Breast epithelium (tissue), 3 donors: ENCODE results near the gene TWF2.

ENCODE experiments used
- POLR2A ChIP-seq: fragments of 450-650 bp; IDR thresholded peaks from one replicate; pipeline ENCODE4 v1.6.1; 2016; ENCODE audit warnings: antibody characterized with exemption, mild to moderate bottlenecking, moderate library complexity
- TF ChIP-seq, protein P1 (sequence below), 3 donors: fragments of 450-650 bp; IDR thresholded peaks; one replicate each; pipeline ENCODE4 v1.5.1; 2016 to 2017; ENCODE audit warnings: antibody characterized with exemption in 3 of 3, mild to moderate bottlenecking in 3 of 3, moderate library complexity in 3 of 3

DNA sequence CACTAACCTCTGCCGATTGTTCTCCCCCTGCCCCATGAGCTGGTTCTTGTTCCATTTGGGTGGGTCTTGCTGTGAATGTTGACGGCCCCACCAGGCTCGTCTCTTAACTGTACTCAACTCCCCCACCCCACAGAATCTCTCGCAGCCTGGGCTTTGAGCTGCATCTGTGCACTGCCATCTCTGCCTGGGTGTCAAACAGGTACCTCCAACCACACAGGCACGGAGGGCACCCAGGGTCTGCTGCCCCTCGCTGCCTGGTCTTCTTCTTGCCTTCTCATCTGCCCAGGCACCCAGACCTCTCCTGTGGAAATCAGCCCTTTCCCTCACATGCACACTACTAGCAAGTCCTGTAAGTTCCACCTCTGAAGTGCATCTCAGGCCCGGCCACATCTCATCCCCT, 23.6 kb downstream of the TWF2 start:
- TF ChIP-seq, protein P1, sequence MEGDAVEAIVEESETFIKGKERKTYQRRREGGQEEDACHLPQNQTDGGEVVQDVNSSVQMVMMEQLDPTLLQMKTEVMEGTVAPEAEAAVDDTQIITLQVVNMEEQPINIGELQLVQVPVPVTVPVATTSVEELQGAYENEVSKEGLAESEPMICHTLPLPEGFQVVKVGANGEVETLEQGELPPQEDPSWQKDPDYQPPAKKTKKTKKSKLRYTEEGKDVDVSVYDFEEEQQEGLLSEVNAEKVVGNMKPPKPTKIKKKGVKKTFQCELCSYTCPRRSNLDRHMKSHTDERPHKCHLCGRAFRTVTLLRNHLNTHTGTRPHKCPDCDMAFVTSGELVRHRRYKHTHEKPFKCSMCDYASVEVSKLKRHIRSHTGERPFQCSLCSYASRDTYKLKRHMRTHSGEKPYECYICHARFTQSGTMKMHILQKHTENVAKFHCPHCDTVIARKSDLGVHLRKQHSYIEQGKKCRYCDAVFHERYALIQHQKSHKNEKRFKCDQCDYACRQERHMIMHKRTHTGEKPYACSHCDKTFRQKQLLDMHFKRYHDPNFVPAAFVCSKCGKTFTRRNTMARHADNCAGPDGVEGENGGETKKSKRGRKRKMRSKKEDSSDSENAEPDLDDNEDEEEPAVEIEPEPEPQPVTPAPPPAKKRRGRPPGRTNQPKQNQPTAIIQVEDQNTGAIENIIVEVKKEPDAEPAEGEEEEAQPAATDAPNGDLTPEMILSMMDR (IDR thresholded peaks at IDR 0.05) = no peak
- no peak for TF ChIP-seq POLR2A
